ENCODE data around the gene FBXL15.

GRCh38 chr10:102384053-102384452 lies 36.6 kb upstream of the FBXL15 start:
- TF ChIP-seq, protein P1, sequence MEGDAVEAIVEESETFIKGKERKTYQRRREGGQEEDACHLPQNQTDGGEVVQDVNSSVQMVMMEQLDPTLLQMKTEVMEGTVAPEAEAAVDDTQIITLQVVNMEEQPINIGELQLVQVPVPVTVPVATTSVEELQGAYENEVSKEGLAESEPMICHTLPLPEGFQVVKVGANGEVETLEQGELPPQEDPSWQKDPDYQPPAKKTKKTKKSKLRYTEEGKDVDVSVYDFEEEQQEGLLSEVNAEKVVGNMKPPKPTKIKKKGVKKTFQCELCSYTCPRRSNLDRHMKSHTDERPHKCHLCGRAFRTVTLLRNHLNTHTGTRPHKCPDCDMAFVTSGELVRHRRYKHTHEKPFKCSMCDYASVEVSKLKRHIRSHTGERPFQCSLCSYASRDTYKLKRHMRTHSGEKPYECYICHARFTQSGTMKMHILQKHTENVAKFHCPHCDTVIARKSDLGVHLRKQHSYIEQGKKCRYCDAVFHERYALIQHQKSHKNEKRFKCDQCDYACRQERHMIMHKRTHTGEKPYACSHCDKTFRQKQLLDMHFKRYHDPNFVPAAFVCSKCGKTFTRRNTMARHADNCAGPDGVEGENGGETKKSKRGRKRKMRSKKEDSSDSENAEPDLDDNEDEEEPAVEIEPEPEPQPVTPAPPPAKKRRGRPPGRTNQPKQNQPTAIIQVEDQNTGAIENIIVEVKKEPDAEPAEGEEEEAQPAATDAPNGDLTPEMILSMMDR (IDR thresholded peaks at IDR 0.05): peak in 1 of 3 experiments; percentile 16
- no peak for TF ChIP-seq POLR2A (IDR thresholded peaks at IDR 0.05; ENCODE audit: low read depth)
- TF ChIP-seq POLR2AphosphoS5 (IDR thresholded peaks at IDR 0.05): no peak
- TF ChIP-seq EP300 (IDR thresholded peaks at IDR 0.05): no peak

Data from esophagus muscularis mucosa (tissue), 4 donors.